Measurements from ENCODE around the gene RHOG.

The RHOG gene

DNA sequence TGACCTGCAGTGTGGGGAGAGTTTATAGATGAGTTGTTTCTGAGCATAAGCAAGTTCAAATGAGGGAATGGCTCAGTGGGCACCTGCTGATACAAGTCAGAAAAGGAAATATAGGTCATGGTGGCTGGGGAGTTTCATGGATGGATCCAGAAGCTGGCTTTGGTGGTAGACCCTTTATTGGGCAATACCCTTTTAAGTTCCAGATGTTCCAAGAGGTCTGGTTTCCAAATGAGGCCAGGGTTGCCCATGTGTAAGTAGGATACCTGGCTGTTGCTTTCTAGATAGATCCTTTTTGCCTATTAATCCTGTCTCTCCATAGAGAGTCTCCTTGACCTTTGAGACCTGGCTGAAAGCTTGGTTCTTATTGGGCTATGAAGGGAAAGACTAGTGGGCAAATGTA is 16.9 kb upstream of the RHOG start:
- DNase-seq, result no peak

DNA sequence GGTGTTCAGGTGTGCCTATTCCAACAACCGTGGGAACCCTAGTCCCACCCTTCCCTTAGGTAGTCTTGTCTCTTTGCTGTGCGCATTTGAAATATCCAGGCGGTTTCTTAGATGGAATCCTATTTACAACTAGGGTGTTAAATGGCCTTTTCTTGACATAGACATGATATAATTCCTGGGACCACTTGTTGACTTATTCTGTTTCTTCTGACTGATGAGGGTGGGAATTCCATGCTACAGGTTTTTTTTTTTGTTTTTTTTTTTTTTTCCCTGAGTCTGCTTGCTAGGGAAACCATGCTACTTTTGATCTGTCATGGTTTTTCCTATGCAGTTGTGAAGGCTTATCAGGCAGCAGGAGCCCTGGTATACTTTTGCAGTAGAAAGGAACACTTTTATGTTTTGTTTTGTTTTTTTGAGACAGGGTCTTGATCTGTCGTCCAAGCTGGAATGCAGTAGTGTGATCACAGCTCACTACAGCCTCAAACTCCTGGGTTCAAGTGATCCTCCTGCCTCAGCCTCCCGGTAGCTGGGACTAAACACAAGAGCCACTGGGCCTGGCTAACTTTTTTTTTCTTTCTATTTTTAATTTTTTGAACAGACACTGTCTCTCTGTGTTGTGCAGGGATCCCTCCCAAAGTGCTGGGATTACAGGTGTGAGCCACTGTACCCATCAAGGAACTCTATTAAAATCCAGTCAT is 16.2 kb upstream of the RHOG start:
- no peak for DNase-seq

DNA sequence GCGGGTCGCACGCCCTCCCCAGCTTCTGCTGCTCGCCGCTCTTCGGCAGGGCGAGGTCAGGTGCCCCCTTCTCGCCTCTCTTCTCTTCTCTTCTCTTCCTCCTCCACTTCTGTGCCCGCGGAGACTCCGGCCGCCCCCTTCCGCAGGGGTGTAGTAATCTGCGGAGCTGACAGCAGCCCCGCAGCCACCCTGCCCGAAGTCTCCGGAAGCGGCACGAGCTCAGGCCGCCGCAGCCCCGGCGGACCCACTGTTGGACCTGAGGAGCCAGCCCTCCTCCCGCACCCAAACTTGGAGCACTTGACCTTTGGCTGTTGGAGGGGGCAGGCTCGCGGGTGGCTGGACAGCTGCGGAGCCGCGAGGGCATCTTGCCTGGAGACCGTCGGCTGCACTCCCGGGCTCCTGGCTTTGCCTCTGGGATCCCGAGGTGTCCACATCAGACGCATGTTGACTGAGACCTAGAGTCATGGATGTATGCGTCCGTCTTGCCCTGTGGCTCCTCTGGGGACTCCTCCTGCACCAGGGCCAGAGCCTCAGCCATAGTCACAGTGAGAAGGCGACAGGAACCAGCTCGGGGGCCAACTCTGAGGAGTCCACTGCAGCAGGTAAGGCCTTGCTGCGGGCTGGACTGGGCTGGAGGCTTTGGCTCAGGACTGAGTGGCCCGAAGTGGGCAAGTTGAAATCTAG is 15.2 kb upstream of the RHOG start:
- peak; percentile 49 for DNase-seq

DNA sequence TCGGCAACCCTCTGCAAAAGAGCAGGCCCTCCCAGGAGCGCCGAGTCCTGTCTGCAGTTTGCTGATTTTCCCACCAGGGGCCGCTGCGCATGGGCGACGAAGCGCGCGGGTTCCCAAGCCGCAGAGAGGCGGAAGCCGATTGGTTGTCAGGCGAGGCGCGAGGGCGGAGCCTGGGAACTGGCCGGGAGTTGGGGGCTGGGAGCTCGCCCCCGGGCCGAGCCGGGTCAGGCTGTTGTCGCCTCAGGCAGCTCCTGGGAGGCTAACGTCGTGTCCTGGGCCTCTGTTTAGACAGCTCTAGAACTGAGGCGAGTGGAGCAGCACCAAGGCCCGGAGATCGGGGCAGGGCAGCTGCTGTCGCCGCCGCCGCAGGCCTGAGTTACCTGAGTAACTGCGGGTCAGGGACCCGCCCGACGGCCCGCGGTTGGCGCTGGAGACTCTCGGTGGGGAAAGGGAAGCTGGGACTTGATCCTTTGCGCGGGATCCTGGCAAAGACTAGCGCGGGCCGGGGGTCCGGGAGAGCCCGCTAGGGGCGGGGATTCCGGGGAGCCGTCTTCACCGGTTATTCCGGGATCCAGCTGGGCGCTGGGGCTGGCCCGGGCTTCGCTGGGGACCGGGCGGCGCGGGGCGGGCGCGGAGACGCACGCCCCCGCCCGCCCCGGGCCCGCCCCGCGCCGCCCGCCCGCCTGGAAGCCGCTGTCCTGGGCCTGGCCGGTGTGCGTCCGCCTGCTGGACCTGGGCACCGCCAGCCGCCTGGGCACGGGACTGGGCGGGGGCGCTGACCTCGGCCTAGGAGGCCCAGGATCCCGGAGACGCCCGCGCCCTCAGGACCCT is 14.4 kb upstream of the RHOG start, which contains the start of gene STIM1:
Gene STIM1, plus strand, starts transcription at position 688 of the 831 bp plus-strand sequence. CDS start 607 bp downstream, outside the sequence.
- DNase-seq, result peak; percentile 98

DNA sequence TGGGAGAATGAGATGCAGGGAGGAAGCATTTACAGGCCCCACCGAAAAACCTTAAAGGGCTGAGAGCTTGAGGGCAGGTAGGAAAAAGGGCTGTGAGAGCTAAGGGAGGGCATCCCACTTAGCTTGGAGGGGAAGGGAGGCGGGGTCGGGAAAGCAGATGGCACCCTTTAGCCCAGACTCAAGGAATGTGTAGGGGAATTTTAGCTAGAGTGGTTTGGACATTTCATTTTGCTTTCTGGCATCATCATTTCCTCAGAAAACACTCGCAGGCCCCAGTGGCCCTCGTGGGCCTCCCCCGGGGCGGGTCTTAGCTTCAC is 13.9 kb upstream of the RHOG start:
- no peak for DNase-seq

DNA sequence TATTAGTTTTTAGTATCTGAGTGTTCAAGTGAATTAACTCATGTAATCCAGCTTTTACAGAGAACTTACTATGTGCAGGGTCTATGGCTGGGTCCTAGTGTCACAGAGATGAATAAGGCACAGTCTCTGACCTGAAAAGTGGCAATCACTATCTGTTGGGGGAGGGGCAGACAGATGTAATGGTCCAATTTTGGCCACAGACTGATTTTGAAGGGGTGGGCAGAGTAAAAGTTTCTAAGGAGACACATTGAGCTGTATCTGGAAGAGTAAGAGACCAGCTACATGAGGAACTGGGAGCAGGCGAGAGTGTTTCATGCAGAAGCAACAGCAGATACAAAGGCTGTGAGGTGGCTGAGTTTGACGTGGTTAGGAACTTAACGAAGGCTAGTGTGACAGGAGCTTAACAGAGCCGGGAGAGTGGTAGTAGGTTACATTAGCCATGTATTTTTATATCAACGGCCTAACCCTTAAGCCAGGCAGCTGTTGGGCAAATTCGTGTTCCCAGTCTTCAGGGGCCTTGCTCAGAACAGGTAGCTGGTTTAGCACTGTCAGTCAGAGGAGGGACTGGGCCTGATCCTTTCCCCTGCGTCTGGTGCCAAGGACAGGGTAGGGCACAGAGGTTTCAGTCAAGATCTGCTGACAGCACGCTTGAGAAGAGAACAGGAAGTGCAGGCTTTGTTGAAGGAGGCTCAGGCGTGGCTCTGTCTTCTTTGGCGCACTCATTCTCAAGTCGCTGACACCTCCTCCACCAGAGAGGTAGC is 13.3 kb upstream of the RHOG start:
- peak; percentile 80 for DNase-seq

DNA sequence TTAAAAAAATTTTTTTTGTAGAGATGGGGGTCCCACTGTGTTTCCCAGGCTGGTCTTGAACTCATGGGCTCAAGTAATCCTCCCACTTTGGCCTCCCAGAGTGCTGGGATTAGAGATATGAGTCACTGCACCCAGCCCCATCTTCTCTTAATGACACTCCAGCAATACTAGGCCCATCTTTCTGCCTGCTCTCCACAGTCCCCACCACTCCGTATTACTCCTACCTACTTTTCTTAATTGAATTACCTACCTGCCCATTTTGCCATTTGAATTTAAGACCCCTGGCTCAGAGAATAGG is 12.7 kb upstream of the RHOG start:
- no peak for DNase-seq

DNA sequence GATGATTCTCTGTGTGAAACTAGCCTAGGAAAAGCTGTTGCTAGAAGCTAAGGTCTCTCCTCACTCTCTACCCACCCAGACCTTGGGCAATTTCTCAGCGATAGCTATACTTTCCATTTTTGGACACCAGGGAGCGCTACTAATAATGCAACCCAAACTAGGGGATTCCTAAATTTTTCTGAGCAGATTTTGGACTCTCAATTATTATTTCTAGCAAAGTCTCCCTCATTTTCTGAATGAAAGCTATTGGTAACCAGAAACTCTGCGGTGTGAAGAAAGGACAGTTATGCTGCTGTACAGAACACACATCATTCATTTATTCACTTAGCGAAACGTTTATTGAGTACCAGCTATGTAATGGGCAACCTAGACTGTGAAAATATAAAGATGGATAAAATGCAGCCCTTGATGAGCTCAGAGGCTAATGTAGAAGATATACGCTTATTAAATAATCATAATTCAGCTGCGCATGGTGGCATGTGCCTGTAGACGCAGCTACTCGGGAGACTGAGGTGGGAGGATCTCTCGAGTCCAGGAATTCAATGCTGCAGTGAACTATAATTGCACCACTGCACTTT is 8.6 kb upstream of the RHOG start:
- DNase-seq, result peak; percentile 75

DNA sequence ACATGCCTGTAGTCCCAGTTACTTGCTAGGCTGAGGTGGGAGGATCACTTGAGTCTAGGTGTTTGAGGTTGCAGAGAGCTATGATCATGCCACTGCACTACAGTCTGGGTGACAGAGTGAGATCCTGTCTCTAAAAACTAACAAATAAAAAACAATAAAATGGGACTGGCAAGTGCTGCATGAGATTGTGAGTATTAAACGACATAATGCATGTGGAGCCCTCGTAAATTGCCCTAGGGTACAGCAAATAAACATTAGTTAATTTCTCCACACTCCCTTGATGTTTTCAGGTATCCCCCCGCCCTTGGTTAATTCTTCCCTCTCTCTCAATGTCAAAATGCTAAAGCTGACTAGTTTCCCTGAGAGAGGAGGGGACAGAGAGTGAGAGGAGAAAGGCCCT is 4.9 kb upstream of the RHOG start:
- no peak for DNase-seq

DNA sequence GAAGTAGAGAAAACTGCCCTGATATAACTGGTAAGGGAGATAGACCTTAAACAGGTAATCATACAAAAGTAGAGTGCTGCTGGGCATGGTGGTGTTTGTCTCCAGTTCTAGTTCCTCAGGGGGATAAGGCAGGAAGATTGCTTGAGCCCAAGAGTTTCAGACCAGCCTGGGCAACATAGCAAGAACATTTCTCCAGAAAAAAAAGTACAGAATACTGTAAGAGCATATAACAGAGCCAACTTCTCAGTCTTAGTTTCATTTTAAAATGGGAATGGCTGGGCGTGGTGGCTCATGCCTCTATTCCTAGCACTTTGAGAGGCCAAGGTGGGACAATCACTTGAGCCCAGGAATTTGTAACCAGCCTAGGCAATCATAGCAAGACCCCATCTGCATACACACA is 4.5 kb upstream of the RHOG start:
- no peak for DNase-seq

DNA sequence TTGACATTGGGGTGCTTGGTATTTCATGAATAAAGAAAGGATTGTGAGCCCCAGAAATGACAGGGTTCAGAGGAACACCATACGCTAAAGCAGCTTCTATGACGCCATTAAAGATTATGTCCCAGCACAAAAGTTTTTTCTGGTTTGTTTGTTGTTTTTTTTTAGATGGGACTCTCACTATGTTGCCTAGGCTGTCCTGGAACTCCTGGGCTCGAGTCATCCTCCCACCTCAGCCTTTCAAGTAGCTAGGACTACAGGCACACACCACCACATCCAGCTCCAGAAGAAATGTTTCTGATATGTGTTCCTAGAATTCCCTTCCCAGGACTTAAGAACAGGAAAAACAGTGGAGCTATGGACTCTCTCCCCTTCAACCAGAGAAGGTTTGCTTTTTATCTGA is 2.6 kb upstream of the RHOG start:
- no peak for DNase-seq

DNA sequence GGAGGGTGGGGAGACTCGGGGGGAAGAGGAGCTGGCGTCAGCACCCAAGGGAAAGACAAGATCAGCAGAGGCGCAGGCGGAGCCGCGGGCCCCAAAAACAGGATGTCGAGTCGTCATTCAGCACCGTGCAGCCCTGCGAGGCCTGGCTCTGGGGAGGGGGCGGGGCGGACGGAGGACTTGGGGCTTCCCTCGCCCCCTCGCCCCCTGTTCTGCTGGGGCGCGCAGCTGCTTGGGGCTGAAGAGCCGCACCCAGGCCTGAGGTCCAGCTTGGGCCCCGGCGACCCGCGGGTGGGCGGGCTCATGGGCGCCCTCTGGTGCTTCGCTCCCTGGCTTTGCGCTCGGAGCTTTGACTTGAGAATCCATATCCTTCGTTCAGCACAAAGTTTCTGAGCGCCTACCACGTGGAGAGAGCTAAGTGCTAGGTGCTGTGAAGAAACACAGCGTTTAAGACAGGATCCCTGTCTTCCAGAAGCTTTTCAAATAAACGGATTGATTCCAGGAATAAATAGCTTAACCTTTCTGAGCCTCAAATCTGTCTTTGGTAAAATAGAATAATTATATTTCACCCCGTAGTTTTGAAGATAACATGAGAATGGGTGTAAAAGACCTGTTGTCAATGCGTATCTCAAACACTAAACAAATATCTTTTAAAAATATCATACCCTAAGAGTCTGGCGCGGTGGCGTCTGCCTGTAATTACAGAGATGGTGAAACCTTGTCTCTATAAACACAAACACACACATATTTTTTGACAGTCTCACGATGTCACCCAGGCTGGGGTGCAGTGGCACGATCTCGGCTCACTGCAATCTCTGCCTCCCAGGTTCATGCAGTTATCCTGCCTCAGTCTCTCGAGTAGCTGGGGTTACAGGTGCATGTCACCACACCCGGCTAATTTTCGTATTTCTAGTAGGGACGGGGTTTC is 929 bp upstream of the RHOG start:
- peak; percentile 95 for DNase-seq

DNA sequence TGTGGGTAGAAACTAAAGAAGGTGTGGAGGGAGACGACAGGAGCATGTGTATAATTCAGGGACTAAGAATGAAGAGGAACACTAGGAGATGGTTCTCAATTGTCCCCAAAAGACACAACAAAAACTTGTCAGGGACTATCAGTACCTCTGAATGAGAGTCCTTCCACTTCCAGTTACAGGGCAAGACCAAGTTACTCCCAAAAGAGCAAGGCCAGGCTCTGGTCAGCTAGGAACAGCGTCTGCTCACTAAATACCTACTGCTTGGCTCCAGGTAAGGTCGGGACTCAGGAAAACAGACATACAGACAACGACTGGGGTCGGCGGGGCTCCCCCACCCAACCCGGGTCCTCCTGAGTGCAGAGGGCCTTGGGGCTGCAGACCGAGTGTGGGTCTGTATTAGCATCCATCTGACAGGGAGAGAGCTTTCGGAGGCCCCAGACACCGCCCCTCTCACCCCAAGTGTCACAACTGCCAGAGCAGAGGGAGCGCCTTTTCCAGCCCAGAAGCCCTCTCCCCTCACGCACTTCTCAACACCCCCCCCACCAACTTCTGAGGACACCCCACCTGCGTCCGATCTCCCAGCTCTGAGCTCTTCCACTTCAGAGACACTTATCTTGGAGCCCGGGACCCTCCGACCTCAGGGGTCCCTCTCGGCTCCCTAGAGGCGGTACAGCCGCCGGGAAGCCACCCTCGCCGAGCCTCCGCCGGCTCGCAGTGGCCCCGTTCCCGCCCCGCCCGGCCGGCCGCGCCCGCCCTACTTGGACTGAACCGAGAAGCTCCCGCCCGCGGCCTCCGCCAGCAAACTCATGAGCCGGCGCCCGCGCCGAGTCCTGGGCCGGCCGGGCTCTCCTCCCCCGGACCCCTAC is 522 bp downstream of the RHOG start:
- no peak for DNase-seq

DNA sequence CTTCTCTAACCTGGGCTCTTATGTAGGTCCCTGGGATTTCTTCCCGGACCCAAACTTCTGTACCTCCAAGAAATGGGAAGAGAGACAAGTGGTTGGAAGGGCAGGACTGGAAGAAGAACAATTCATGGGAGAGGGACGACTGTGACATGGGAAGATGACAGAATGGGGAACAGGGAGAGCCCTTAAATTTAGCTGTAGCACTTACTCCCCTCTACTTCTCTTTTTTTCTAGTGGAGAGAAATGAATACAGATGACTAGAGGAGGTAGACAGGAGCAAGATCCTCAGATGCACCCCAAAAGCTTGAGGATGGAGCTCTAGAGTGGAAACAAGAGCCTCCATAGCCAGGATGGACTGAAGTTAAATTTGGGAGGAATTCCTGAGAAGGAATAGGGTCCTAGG is 2.3 kb downstream of the RHOG start:
- DNase-seq, result no peak

DNA sequence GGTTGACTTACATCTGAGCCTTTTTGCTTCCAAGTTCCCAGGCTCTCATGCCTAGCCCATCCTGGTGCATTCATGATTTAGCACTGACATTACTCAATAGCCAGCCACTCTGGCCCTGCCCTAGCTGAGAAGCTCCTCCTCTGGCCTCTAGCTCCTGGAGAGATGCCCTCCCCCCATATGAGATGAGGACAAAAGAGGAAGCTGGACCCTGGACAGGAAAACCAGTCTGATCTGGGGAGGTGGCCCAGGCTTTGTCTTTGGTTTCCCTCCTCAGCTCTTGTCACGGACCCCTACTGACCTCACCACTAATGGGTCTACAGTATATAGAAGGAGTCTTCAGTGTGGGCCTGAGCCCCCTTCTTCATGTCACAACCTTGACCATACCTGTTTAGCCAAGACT is 3.0 kb downstream of the RHOG start:
- DNase-seq, result no peak

DNA sequence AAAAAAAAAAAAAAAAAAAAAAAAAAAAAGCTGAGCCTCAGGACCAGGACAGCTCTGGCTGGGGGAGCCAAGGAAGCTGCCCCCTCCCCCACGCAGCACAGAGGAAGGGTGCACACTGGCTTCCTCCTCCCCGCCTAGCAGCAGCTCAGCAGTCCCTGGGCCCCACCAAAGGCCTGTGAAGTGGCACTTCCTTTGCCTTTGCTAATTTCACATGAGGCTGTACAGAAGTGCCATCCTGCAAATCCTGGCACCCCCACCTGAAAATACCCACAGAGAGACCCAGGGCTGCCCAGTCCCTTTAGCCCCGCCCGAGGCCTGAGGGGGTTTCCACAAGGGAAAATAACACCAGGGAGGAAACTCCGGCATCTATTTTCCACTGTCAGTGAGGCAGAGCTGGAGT is 3.9 kb downstream of the RHOG start:
- DNase-seq, result peak; percentile 68

DNA sequence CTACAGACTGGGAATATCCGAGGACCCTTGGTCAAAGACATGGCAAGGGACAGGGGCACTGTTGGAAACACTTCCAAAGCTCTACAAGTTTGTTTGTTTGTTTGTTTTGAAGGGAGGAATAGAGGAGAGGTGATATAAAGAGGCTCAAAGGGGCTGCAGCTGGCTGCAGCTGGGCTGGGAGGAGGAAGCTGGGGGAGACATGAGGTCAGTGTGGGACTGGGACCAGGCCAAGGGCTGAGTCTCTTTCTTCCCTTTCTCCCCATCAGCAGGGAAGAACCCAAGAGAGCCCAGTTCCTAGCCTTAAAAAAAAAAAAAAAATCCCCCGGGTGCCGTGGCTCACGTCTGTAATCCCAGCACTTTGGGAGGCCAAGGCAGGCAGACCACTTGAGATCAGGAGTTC is 5.0 kb downstream of the RHOG start:
- DNase-seq, result no peak

DNA sequence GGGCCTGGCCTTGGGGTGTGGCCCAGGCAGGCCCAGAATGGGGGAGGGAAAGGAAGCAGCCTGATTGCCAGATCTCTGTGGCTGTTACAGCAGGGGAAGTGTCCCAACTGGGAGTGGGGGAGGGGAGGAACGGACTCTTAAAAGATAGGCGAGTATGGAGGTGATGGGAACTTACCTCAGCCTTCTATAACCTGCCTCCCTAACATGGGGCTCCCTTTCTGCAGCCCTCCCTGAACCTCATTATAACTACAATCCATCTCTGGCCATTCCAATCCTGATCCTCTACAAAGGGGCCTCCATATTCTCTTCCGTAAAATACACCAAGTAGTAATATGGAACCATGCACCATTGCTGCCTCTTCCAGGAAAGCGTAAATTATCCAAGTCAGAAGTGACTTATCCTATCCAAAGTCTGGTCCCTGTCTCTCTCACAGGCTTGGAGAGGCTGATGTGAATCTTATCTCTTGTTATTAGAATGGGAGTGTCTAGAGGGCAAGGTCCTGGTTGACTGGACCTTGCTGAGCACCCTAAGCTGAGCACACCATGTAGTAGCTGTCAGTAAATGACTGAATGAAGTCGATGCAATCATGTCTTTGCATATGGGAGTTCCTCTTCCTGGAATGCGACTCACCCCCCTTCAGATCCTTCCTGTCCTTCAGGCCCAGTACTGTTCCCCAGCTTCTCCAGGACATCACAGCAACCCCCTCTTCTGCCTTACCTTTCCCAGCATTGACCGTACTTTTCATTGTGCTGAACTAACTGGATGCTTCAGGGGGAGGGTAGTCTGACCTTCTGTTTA is 5.9 kb downstream of the RHOG start:
- no peak for DNase-seq

DNA sequence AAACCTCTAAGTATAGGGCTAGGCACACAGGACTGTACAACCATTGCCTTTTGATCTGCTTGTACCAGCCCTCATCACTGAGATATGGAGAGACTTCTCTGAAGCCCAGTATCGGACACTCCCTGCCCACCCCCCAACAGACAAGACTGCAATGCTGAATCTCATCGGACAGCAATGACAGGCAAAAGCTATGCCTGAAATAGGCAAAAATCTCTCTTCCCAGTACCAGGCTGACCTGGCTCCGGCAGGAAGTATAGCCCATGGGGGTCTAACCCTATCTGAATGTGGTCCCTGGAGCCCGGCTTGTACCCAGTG is 6.5 kb downstream of the RHOG start:
- no peak for DNase-seq

DNA sequence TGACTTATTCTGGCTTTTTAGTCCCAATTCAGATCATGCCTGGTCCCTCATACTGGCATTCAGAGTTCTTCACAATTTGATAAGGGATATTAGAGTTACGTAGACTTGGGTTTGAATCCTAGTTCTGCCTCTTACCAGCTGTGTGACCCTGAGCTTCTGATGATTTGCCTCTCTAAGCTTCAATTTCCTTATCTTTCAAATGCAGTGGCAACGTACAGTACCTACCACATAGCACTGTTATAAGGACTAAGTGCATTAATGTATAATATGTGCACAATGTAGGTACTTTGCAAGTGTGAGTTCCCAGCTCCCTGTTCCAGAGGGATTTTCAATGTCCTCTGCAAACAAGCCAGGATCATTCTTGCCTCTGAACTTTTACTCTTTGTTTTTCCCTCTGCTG is 7.3 kb downstream of the RHOG start:
- DNase-seq, result no peak

Data from CD4-positive, alpha-beta T cell treated with Interleukin-12 subunit alpha and Interleukin-12 subunit beta, for 1 hour (primary cell).